Activated naive CD8-positive, alpha-beta T cell treated with anti-CD3 and anti-CD28 coated beads, Interleukin-2, amount 50 U/mL, for 24 hours (primary cell): ENCODE results near the gene RB1.
A peak's percentile ranks its signal among the peaks of the same experiment; 100 is the strongest.
"Not testable (repeated sequence)": the region's sequence is repeated elsewhere in the genome, so short reads cannot be mapped to it uniquely, and the experiment has no call there.

Experiments used
- ATAC-seq: fragments of 150-1000 bp; cut with Tn5 transposase; one replicate; pipeline ENCODE4 v1.10.0; 2021
- DNase-seq: peaks from one replicate; pipeline ENCODE4 v3.0.0; 2021
- H3K27ac Mint-ChIP-seq: one replicate; pipeline ENCODE4 v1.8.0; 2021; ENCODE audit warnings: mild to moderate bottlenecking, mixed read lengths
- H3K27me3 Mint-ChIP-seq: one replicate; pipeline ENCODE4 v1.8.0; 2021; ENCODE audit warnings: mixed read lengths
- H3K36me3 Mint-ChIP-seq: one replicate; pipeline ENCODE4 v1.8.0; 2021; ENCODE audit warnings: low read depth, mixed read lengths
- H3K4me1 Mint-ChIP-seq: one replicate; pipeline ENCODE4 v1.8.0; 2021; ENCODE audit warnings: mixed read lengths
- H3K4me3 Mint-ChIP-seq: one replicate; pipeline ENCODE4 v1.8.0; 2021; ENCODE audit warnings: mild to moderate bottlenecking, moderate library complexity, mixed read lengths
- H3K9me3 Mint-ChIP-seq: one replicate; pipeline ENCODE4 v1.8.0; 2021; ENCODE audit warnings: mixed read lengths

Gene RB1

GRCh38 chr13:48316826-48317510 lies 13.4 kb downstream of the RB1 start:
- Mint-ChIP-seq H3K4me1 (peaks cover 38% of the 10 kb centered on the region), H3K27me3 (peaks cover 2% of the 10 kb centered on the region)
- ATAC-seq = no peak

GRCh38 chr13:48317511-48318376 lies 14.2 kb downstream of the RB1 start:
- Mint-ChIP-seq H3K4me1 (peaks cover 38% of the 10 kb centered on the region), H3K36me3 (peaks cover 45% of the 10 kb centered on the region), H3K27me3 (peaks cover 2% of the 10 kb centered on the region), H3K9me3 (peaks cover 13% of the 10 kb centered on the region), H3K27ac (no peak overlapping the region), H3K4me3 (peak overlapping the region; percentile 6)
- no peak for DNase-seq
- no peak for ATAC-seq

More at GRCh38 chr13:48316826-48317510, 13.4 kb downstream of the RB1 start:
- no peak for DNase-seq
- Mint-ChIP-seq H3K4me3 (no peak overlapping the region), H3K36me3 (peaks cover 42% of the 10 kb centered on the region), H3K9me3 (peaks cover 5% of the 10 kb centered on the region), H3K27ac (no peak overlapping the region)

- no peak overlapping the region for H3K27ac Mint-ChIP-seq
- no peak for ATAC-seq
- peaks cover 14% of the 10 kb centered on the region for H3K9me3 Mint-ChIP-seq
Measured at GRCh38 chr13:48318377-48318811, 14.8 kb downstream of the RB1 start.

GRCh38 chr13:48318821-48319511 lies 15.4 kb downstream of the RB1 start:
- no peak overlapping the region for H3K27ac Mint-ChIP-seq
- DNase-seq = peak; percentile 16
- H3K9me3 Mint-ChIP-seq = peaks cover 14% of the 10 kb centered on the region

More at GRCh38 chr13:48318377-48318811, 14.8 kb downstream of the RB1 start:
- Mint-ChIP-seq H3K4me1 (peaks cover 38% of the 10 kb centered on the region), H3K4me3 (peak overlapping the region; percentile 78), H3K27me3 (peaks cover 2% of the 10 kb centered on the region), H3K36me3 (peaks cover 42% of the 10 kb centered on the region)
- no peak for DNase-seq

GRCh38 chr13:48319531-48320398 lies 16.2 kb downstream of the RB1 start:
- Mint-ChIP-seq H3K27ac (no peak overlapping the region), H3K27me3 (peaks cover 2% of the 10 kb centered on the region), H3K9me3 (peaks cover 14% of the 10 kb centered on the region), H3K36me3 (peaks cover 39% of the 10 kb centered on the region), H3K4me3 (peak overlapping the region; percentile 78), H3K4me1 (peaks cover 43% of the 10 kb centered on the region)
- DNase-seq (peak; percentile 15), ATAC-seq (peak; percentile 37)

More at GRCh38 chr13:48318821-48319511, 15.4 kb downstream of the RB1 start:
- peak; percentile 27 for ATAC-seq
- peaks cover 40% of the 10 kb centered on the region for H3K36me3 Mint-ChIP-seq
- H3K27me3 Mint-ChIP-seq = peaks cover 2% of the 10 kb centered on the region
- peaks cover 40% of the 10 kb centered on the region for H3K4me1 Mint-ChIP-seq
- H3K4me3 Mint-ChIP-seq = peak overlapping the region; percentile 78

- H3K27me3 Mint-ChIP-seq = peaks cover 2% of the 10 kb centered on the region
- peaks cover 38% of the 10 kb centered on the region for H3K4me1 Mint-ChIP-seq
- no peak overlapping the region for H3K27ac Mint-ChIP-seq
- peaks cover 39% of the 10 kb centered on the region for H3K36me3 Mint-ChIP-seq
- DNase-seq (no peak), ATAC-seq (peak; percentile 5)
- H3K4me3 Mint-ChIP-seq = peak overlapping the region; percentile 78
- H3K9me3 Mint-ChIP-seq = peaks cover 14% of the 10 kb centered on the region
Measured at GRCh38 chr13:48320399-48320790, 16.8 kb downstream of the RB1 start.

- ATAC-seq (no peak), DNase-seq (no peak)
- Mint-ChIP-seq H3K27ac (no peak overlapping the region), H3K36me3 (peaks cover 39% of the 10 kb centered on the region), H3K4me3 (peak overlapping the region; percentile 78), H3K9me3 (peaks cover 14% of the 10 kb centered on the region), H3K4me1 (peaks cover 38% of the 10 kb centered on the region), H3K27me3 (peaks cover 2% of the 10 kb centered on the region)
Measured at GRCh38 chr13:48320891-48321510, 17.4 kb downstream of the RB1 start.

- ATAC-seq (no peak), DNase-seq (no peak)
- peaks cover 14% of the 10 kb centered on the region for H3K9me3 Mint-ChIP-seq
- H3K27ac Mint-ChIP-seq = no peak overlapping the region
- H3K4me1 Mint-ChIP-seq = peaks cover 38% of the 10 kb centered on the region
- no peak overlapping the region for H3K4me3 Mint-ChIP-seq
- H3K27me3 Mint-ChIP-seq = peaks cover 2% of the 10 kb centered on the region
- H3K36me3 Mint-ChIP-seq = peaks cover 36% of the 10 kb centered on the region
Measured at GRCh38 chr13:48322294-48322693, 18.7 kb downstream of the RB1 start.

GRCh38 chr13:48333976-48334375 lies 30.4 kb downstream of the RB1 start:
- H3K36me3 Mint-ChIP-seq = peaks cover 23% of the 10 kb centered on the region
- H3K4me1 Mint-ChIP-seq = peaks cover 4% of the 10 kb centered on the region
- H3K27me3 Mint-ChIP-seq = no peaks in the 10 kb centered on the region
- H3K27ac Mint-ChIP-seq = no peak overlapping the region
- H3K9me3 Mint-ChIP-seq = no peaks in the 10 kb centered on the region
- no peak for ATAC-seq
- no peak for DNase-seq
- no peak overlapping the region for H3K4me3 Mint-ChIP-seq

GRCh38 chr13:48334534-48335127 lies 31.1 kb downstream of the RB1 start:
- no peak overlapping the region for H3K27ac Mint-ChIP-seq
- peaks cover 4% of the 10 kb centered on the region for H3K4me1 Mint-ChIP-seq
- H3K27me3 Mint-ChIP-seq = no peaks in the 10 kb centered on the region
- DNase-seq (no peak), ATAC-seq (peak; percentile 49)
- peaks cover 20% of the 10 kb centered on the region for H3K36me3 Mint-ChIP-seq
- H3K4me3 Mint-ChIP-seq = no peak overlapping the region
- no peaks in the 10 kb centered on the region for H3K9me3 Mint-ChIP-seq

- H3K4me1 Mint-ChIP-seq, H3K4me3 Mint-ChIP-seq, H3K9me3 Mint-ChIP-seq, DNase-seq, H3K27me3 Mint-ChIP-seq, H3K27ac Mint-ChIP-seq, ATAC-seq: not testable (repeated sequence)
- H3K36me3 Mint-ChIP-seq = peaks cover 22% of the 10 kb centered on the region
Measured at GRCh38 chr13:48339198-48339597, 35.6 kb downstream of the RB1 start.

- H3K4me1 Mint-ChIP-seq = no peaks in the 10 kb centered on the region
- peaks cover under 1% of the 10 kb centered on the region for H3K9me3 Mint-ChIP-seq
- DNase-seq = no peak
- ATAC-seq = no peak
- H3K27me3 Mint-ChIP-seq = no peaks in the 10 kb centered on the region
- H3K27ac Mint-ChIP-seq = no peak overlapping the region
- peaks cover 31% of the 10 kb centered on the region for H3K36me3 Mint-ChIP-seq
- H3K4me3 Mint-ChIP-seq = no peak overlapping the region
Measured at GRCh38 chr13:48344264-48344663, 40.7 kb downstream of the RB1 start.

- Mint-ChIP-seq H3K4me1 (no peaks in the 10 kb centered on the region), H3K36me3 (peaks cover 50% of the 10 kb centered on the region), H3K27me3 (no peaks in the 10 kb centered on the region), H3K27ac (no peak overlapping the region), H3K4me3 (no peak overlapping the region), H3K9me3 (peaks cover 17% of the 10 kb centered on the region)
- peak; percentile 52 for ATAC-seq
- DNase-seq = no peak
Measured at GRCh38 chr13:48346583-48346982, 43.0 kb downstream of the RB1 start.
